Fibroblast of mammary gland (primary cell): ENCODE measurements around the gene PROS1.
A peak's percentile ranks its signal among the peaks of the same experiment; 100 is the strongest.
"Not testable (repeated sequence)": the region's sequence is repeated elsewhere in the genome, so short reads cannot be mapped to it uniquely, and the experiment has no call there.

ENCODE experiments used
- DNase-seq: peaks from one replicate; pipeline ENCODE4 v3.0.0-alpha.2; 2010; ENCODE audit warnings: low read depth
- H3K4me3 ChIP-seq: 2 replicates; pipeline ENCODE4 v1.5.1; 2011; ENCODE audit warnings: low read depth, mild to moderate bottlenecking, low read length, moderate library complexity; ENCODE audit not compliant: control insufficient read depth
- CTCF ChIP-seq: conservative IDR thresholded peaks from 2 replicates; pipeline ENCODE4 v1.5.1; 2011; ENCODE audit warnings: low read depth, low read length, inconsistent platforms; ENCODE audit not compliant: control insufficient read depth, insufficient read depth

The PROS1 gene

GRCh38 chr3:93904568-93904967, 69.1 kb downstream of the PROS1 start:
- no peak overlapping the region for H3K4me3 ChIP-seq
- no peak for DNase-seq
- no peak for TF ChIP-seq CTCF

- DNase-seq = peak; percentile 52
- H3K4me3 ChIP-seq = not testable (repeated sequence)
These were observed 95.3 kb downstream of the PROS1 start for GRCh38 chr3:93878250-93879017.

GRCh38 chr3:93877427-93877826, 96.3 kb downstream of the PROS1 start:
- not testable (repeated sequence) for H3K4me3 ChIP-seq, DNase-seq

GRCh38 chr3:93873412-93873811, 100.3 kb downstream of the PROS1 start:
- DNase-seq, H3K4me3 ChIP-seq: not testable (repeated sequence)

- no peak for DNase-seq
- H3K4me3 ChIP-seq = no peak overlapping the region
- peak; percentile 9 for TF ChIP-seq CTCF
These were observed 106.3 kb downstream of the PROS1 start for GRCh38 chr3:93867425-93867824.

- H3K4me3 ChIP-seq = no peak overlapping the region
- no peak for DNase-seq
- TF ChIP-seq CTCF = no peak
These were observed 112.7 kb downstream of the PROS1 start for GRCh38 chr3:93861017-93861416.

- H3K4me3 ChIP-seq = no peak overlapping the region
- TF ChIP-seq CTCF = no peak
These were observed 118.3 kb downstream of the PROS1 start for GRCh38 chr3:93855401-93855800.

GRCh38 chr3:93852228-93852627, 121.5 kb downstream of the PROS1 start:
- not testable (repeated sequence) for DNase-seq

More at GRCh38 chr3:93855401-93855800, 118.3 kb downstream of the PROS1 start:
- DNase-seq = no peak

GRCh38 chr3:93843981-93844380, 129.7 kb downstream of the PROS1 start:
- peak; percentile 92 for DNase-seq
- TF ChIP-seq CTCF = no peak
- no peak overlapping the region for H3K4me3 ChIP-seq

More at GRCh38 chr3:93852228-93852627, 121.5 kb downstream of the PROS1 start:
- H3K4me3 ChIP-seq = not testable (repeated sequence)

- not testable (repeated sequence) for H3K4me3 ChIP-seq, DNase-seq
These were observed 134.5 kb downstream of the PROS1 start for GRCh38 chr3:93839193-93839592.
